Measurements from ENCODE around the gene HSPB8. TPM values are rescaled to one million over a fixed set of nuclear protein-coding genes. Genes with fewer than 3 reads are reported as not detected.
"Not testable (repeated sequence)": the region's sequence is repeated elsewhere in the genome, so short reads cannot be mapped to it uniquely, and the experiment has no call there.

Gene HSPB8
- total and polyA plus RNA-seq, 5 donors: 452 to 572 (median 544) TPM

GRCh38 chr12:119207063-119207560, 28.4 kb downstream of the HSPB8 start:
- no peaks in the 10 kb centered on the region for H3K9me3 ChIP-seq (ENCODE audit: control insufficient read depth, low read length)
- no peak overlapping the region for H3K4me3 ChIP-seq (ENCODE audit: low read length)
- WGBS: 91% methylated on average over 2 of the region's 2 CpGs
- DNase-seq (no peak), ATAC-seq (no peak)
- no peaks in the 10 kb centered on the region for H3K27me3 ChIP-seq (ENCODE audit: control insufficient read depth, insufficient read depth)
- peaks cover 7% of the 10 kb centered on the region for H3K4me1 ChIP-seq (ENCODE audit: control insufficient read depth, insufficient read depth, low read length)
- H3K27ac ChIP-seq (ENCODE audit: low read length): no peak overlapping the region
- intact Hi-C loops (cut with DNase I): no loop called here

GRCh38 chr12:119208626-119209061, 29.9 kb downstream of the HSPB8 start:
- H3K27me3 ChIP-seq (ENCODE audit: control insufficient read depth, insufficient read depth): no peaks in the 10 kb centered on the region
- DNase-seq (peak; percentile 92 to 94 (median 93)), ATAC-seq (peak; percentile 94 to 96)
- no peaks in the 10 kb centered on the region for H3K9me3 ChIP-seq (ENCODE audit: control insufficient read depth, low read length)
- WGBS: 9% methylated on average over 6 of the region's 6 CpGs
- H3K27ac ChIP-seq (ENCODE audit: low read length): peak overlapping the region; percentile 92
- intact Hi-C loops (cut with DNase I): no loop called here
- H3K4me1 ChIP-seq (ENCODE audit: control insufficient read depth, insufficient read depth, low read length): peaks cover 4% of the 10 kb centered on the region
- H3K4me3 ChIP-seq (ENCODE audit: low read length): no peak overlapping the region

DNA sequence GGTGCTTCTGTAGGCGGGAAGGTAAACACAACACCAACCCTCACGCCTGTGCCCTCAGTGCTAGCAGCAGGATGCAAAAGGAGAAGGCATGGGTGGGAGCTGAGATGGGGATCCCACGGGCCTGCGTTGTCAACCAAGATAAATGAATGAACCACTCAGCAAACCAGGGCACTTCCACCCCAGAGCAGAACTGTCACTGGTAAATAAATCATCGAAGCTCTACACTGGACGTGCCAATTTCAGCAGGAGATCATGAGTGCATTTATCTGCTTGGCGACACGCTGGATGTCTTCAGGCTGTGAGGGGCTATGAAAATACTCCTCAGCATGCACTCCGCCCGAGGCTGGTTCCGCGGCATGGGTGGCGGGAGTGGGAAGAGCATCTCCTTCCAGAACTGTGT, 33.2 kb downstream of the HSPB8 start:
- Histone ChIP-seq H3K9me3 (ENCODE audit: control insufficient read depth, low read length) (no peaks in the 10 kb centered on the region), H3K4me1 (ENCODE audit: control insufficient read depth, insufficient read depth, low read length) (peaks cover 2% of the 10 kb centered on the region), H3K4me3 (ENCODE audit: low read length) (no peak overlapping the region), H3K27me3 (ENCODE audit: control insufficient read depth, insufficient read depth) (no peaks in the 10 kb centered on the region), H3K27ac (ENCODE audit: low read length) (no peak overlapping the region)
- intact Hi-C loops (cut with DNase I): no loop called here
- WGBS: 60% methylated on average over 13 of the region's 13 CpGs
- DNase-seq: no peak
- no peak for ATAC-seq

DNA sequence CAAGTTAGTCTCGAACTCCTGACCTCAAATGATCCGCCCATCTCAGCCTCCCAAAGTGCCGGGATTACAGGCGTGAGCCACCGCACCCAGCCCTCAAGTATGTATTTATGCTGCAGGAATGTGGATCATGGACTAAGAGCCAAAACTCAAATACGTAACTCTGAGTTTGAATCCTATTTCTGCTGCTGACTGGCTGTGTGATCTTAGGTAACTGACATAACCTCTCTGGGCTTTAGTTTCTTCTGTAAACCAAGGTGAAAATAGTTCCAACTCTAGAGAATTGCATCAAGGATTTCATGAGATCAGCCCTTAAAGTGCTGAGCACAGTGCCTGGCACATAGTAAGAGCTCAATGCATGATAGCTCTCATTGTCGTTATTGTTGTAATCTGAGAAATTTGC, 37.4 kb downstream of the HSPB8 start:
- DNase-seq: no peak
- WGBS: 96% methylated on average over 7 of the region's 7 CpGs
- Histone ChIP-seq H3K4me1 (ENCODE audit: control insufficient read depth, insufficient read depth, low read length) (no peaks in the 10 kb centered on the region), H3K27me3 (ENCODE audit: control insufficient read depth, insufficient read depth) (no peaks in the 10 kb centered on the region), H3K9me3 (ENCODE audit: control insufficient read depth, low read length) (no peaks in the 10 kb centered on the region), H3K27ac (ENCODE audit: low read length) (no peak overlapping the region), H3K4me3 (ENCODE audit: low read length) (no peak overlapping the region)
- intact Hi-C loops (cut with DNase I): no loop called here
- no peak for ATAC-seq

DNA sequence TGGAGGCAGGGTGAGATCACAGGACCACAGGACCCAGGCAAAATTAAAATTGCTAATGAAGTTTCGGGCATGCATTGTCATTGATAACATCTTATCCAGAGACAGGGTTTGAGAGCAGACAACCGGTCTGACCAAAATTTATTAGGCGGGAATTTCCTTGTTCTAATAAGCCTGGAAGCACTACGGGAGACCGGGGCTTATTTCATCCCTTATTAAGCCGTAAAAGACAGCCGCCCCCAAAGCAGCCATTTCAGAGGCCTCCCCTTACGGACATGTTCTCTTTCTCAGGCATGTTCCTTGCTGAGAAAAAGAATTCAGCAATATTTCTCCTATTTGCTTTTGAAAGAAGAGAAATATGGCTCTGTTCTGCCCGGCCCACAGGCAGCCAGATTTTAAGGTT, 40.1 kb downstream of the HSPB8 start:
- 94% methylated on average over 9 of the region's 9 CpGs for WGBS
- H3K9me3 ChIP-seq (ENCODE audit: control insufficient read depth, low read length); H3K27me3 ChIP-seq (ENCODE audit: control insufficient read depth, insufficient read depth); ATAC-seq; H3K27ac ChIP-seq (ENCODE audit: low read length); DNase-seq; H3K4me1 ChIP-seq (ENCODE audit: control insufficient read depth, insufficient read depth, low read length); H3K4me3 ChIP-seq (ENCODE audit: low read length); intact Hi-C loops (cut with DNase I): not testable (repeated sequence)

GRCh38 chr12:119222222-119222951, 43.7 kb downstream of the HSPB8 start:
- Histone ChIP-seq H3K27ac (ENCODE audit: low read length) (no peak overlapping the region), H3K9me3 (ENCODE audit: control insufficient read depth, low read length) (no peaks in the 10 kb centered on the region), H3K27me3 (ENCODE audit: control insufficient read depth, insufficient read depth) (no peaks in the 10 kb centered on the region), H3K4me3 (ENCODE audit: low read length) (no peak overlapping the region), H3K4me1 (ENCODE audit: control insufficient read depth, insufficient read depth, low read length) (no peaks in the 10 kb centered on the region)
- DNase-seq (no peak), ATAC-seq (no peak)
- 55% methylated on average over 5 of the region's 5 CpGs for WGBS
- intact Hi-C loops (cut with DNase I): no loop called here

- no peak overlapping the region for H3K4me3 ChIP-seq (ENCODE audit: low read length)
- H3K4me1 ChIP-seq (ENCODE audit: control insufficient read depth, insufficient read depth, low read length): no peaks in the 10 kb centered on the region
- DNase-seq (no peak), ATAC-seq (no peak)
- intact Hi-C loops (cut with DNase I): no loop called here
- H3K27me3 ChIP-seq (ENCODE audit: control insufficient read depth, insufficient read depth): no peaks in the 10 kb centered on the region
- H3K27ac ChIP-seq (ENCODE audit: low read length): no peak overlapping the region
- no peaks in the 10 kb centered on the region for H3K9me3 ChIP-seq (ENCODE audit: control insufficient read depth, low read length)
- 41% methylated on average over 4 of the region's 4 CpGs for WGBS
Observed at GRCh38 chr12:119225454-119225853, 46.7 kb downstream of the HSPB8 start.

GRCh38 chr12:119227292-119227691, 48.6 kb downstream of the HSPB8 start:
- H3K4me3 ChIP-seq (ENCODE audit: low read length): no peak overlapping the region
- intact Hi-C loops (cut with DNase I): no loop called here
- WGBS: 62% methylated on average over 3 of the region's 3 CpGs
- H3K4me1 ChIP-seq (ENCODE audit: control insufficient read depth, insufficient read depth, low read length): no peaks in the 10 kb centered on the region
- no peak for DNase-seq
- no peaks in the 10 kb centered on the region for H3K9me3 ChIP-seq (ENCODE audit: control insufficient read depth, low read length)
- no peak for ATAC-seq
- no peak overlapping the region for H3K27ac ChIP-seq (ENCODE audit: low read length)
- no peaks in the 10 kb centered on the region for H3K27me3 ChIP-seq (ENCODE audit: control insufficient read depth, insufficient read depth)

DNA sequence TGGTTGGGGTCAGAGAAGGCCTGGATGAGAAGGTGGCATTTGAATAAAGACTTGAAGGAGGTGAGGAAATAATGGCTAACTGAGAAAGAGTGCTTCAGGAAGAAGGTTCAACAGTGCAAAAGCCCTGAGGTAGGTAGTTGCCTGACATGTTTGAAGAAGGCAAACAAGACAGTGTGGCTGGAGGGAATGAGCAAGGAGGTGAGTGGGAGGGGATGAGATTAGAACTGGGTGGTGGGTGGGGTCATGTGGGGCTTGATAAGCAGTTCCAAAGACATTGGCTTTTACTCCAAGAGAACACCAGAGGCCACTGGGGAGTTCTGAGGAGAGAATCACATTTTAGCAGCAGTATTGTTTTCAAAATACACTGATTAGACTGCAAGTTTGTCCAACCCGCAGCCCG, 50.5 kb downstream of the HSPB8 start:
- Histone ChIP-seq H3K4me1 (ENCODE audit: control insufficient read depth, insufficient read depth, low read length) (no peaks in the 10 kb centered on the region), H3K27me3 (ENCODE audit: control insufficient read depth, insufficient read depth) (no peaks in the 10 kb centered on the region), H3K9me3 (ENCODE audit: control insufficient read depth, low read length) (no peaks in the 10 kb centered on the region), H3K4me3 (ENCODE audit: low read length) (no peak overlapping the region), H3K27ac (ENCODE audit: low read length) (no peak overlapping the region)
- intact Hi-C loops (cut with DNase I): no loop called here
- 66% methylated on average over 2 of the region's 2 CpGs for WGBS
- ATAC-seq (no peak), DNase-seq (no peak)

- 28% methylated on average over 9 of the region's 9 CpGs for WGBS
- no peaks in the 10 kb centered on the region for H3K4me1 ChIP-seq (ENCODE audit: control insufficient read depth, insufficient read depth, low read length)
- H3K9me3 ChIP-seq (ENCODE audit: control insufficient read depth, low read length): no peaks in the 10 kb centered on the region
- DNase-seq (peak; percentile 65 to 79 (median 78)), ATAC-seq (peak; percentile 88 to 94)
- H3K27me3 ChIP-seq (ENCODE audit: control insufficient read depth, insufficient read depth): no peaks in the 10 kb centered on the region
- intact Hi-C loops (cut with DNase I): no loop called here
- peak overlapping the region; percentile 37 for H3K4me3 ChIP-seq (ENCODE audit: low read length)
- no peak overlapping the region for H3K27ac ChIP-seq (ENCODE audit: low read length)
Observed at GRCh38 chr12:119229837-119230236, 51.1 kb downstream of the HSPB8 start.

DNA sequence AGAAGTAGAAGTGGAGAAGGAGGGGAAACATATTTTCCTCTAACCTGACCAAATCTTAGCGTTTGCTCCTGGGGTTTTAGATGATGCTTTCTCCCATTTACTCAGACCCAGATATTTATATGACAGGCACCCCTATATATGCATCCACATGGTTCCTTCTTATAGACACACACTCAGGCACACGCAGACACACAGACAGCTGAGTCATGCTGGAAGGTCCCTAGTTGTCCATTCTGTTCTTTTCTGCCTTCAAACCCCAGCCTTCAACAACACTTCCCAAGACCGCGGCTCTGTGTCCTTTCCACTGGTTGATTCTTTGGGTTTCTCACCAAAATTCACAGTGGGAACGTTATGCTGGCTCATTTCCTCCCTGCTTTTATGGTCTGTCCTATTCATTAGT, 52.1 kb downstream of the HSPB8 start:
- DNase-seq: no peak
- intact Hi-C loops (cut with DNase I): no loop called here

More for the DNA sequence above, 52.1 kb downstream of the HSPB8 start:
- no peak overlapping the region for H3K27ac ChIP-seq (ENCODE audit: low read length)
- 69% methylated on average over 5 of the region's 5 CpGs for WGBS
- ATAC-seq: no peak
- H3K9me3 ChIP-seq (ENCODE audit: control insufficient read depth, low read length): no peaks in the 10 kb centered on the region
- no peak overlapping the region for H3K4me3 ChIP-seq (ENCODE audit: low read length)
- H3K27me3 ChIP-seq (ENCODE audit: control insufficient read depth, insufficient read depth): no peaks in the 10 kb centered on the region
- no peaks in the 10 kb centered on the region for H3K4me1 ChIP-seq (ENCODE audit: control insufficient read depth, insufficient read depth, low read length)
